ENCODE data around the gene PPP1R18.
"Not testable (repeated sequence)": the region's sequence is repeated elsewhere in the genome, so short reads cannot be mapped to it uniquely, and the experiment has no call there.

The PPP1R18 gene

DNA sequence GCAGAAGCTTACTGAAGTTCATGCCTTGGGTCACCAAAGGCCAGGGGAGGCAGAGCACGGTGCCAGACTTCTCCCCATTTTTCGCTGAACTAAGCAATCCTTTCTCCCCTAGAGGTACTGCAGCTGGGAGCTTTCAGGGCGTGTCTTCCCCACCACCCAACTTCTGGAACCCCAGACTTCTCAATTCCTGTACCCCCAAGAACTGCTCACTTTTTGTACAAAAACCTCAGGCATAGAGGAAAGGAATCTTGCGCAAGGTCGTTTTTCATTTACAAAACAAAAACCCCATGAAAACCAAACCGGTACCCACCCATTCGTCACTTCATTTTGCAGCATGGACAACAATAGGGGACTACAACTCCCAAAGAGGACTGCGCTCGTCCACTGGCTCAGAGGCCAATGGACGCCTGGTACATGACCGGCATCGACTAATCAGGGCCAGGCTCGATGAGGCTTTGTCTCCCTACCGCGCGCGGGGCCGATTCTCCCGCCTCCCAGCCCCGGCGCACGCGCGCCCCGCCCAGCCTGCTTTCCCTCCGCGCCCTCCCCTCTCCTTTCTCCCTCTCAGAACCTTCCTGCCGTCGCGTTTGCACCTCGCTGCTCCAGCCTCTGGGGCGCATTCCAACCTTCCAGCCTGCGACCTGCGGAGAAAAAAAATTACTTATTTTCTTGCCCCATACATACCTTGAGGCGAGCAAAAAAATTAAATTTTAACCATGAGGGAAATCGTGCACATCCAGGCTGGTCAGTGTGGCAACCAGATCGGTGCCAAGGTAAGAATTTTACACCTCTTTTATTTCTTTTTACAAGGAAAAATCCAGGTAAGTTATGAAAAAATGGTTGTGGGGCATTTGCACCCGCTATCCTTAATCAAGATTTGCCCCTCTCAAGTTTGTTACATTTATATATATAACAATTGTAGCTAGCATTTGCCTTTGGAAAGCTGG, 33.6 kb upstream of the PPP1R18 start, which contains the start of gene TUBB:
Gene TUBB (plus strand): TSS at position 562 of the 947 bp plus-strand sequence. CDS start 155 bp downstream, at position 717.
- peak; percentile 99 for DNase-seq (ENCODE audit: low read depth, low spot score)

DNA sequence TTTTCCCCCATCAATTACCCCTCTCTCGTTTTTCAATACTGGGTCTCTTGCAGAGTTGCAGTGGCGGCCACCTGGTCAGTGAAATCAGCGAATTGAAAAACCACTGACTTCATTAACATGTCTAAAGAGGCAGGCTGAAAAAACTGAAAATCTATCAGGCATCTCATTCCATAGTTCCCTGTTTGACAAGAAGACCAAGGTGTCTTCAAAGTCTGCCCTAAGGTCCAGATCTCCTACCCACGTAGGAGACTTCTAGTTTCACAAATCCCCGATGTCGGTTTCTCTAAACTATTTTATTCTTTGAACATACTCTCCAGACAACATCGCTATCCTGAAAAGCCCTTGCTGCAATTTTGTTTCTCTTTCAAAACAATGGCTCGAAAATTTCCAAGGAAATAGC, 32.9 kb upstream of the PPP1R18 start:
- DNase-seq (ENCODE audit: low read depth, low spot score), result peak; percentile 51

DNA sequence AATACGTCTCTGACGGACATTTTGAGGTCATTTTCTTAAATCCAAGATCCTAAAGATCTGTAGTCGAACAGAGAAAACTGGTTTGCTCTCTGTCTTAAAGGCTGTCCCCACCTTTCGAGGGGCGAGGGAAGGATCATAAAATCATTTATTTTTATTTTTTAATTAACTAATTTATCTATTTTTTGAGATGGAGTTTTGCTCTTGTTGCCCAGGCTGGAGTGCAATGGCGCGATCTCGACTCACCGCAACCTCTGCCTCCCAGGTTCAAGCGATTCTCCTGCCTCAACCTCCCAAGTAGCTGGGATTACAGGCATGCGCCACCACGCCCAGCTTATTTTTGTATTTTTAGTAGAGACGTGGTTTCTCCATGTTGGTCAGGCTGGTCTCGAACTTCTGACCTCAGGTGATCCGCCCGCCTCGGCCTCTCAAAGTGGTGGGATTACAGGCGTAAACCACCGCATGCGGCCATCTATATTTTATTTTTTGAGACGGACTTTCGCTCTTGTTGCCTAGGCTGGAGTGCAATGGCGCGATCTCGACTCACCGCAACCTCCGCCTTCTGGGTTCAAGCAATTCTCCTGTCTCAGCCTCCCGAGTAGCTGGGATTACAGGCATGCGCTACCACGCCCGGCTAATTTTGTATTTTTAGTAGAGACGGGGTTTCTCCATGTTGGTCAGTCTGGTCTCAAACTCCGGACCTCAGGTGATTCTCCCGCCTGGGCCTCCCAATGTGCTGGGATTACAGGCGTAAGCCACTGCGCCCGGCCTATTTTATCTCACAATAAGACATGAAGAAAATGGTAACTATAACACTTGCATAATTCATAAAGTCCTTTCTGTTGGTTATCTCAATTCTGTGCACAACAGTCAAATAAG, 31.6 kb upstream of the PPP1R18 start:
- not testable (repeated sequence) for DNase-seq (ENCODE audit: low read depth, low spot score)

DNA sequence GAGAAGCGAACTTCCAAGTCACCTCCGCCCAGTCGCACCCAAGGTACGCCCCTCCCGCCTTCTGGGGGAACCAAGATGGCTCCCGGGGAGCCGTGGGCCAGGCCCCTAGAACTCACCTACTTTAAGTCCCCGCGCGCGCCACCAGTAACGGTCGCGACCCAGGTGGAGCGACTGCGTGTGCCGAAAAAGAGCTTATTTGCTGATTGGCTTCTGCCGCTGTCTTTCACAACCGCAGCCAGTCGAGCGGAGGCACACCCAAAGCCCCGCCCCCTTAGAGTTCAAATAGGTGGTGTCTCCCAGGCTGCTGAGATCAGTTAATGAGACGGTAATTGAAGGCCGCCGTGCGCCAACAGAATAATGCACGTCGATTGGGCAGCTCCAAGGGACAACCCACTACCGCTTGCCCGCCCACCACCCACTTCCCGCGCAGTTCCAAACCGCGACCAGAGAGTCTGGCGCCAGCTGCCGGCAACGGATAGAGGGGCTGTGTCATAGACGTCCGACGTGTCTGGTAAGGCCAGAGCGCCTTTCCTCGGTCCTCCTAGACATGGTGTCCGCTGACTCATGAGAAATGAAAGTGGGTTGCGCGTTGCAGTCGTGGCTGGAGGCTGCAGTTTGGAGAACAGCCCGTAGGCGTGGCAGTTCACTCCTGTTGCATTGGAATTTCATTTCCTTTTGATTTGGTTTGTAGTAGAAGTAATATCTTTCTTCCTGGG, 30.8 kb upstream of the PPP1R18 start, which contains the start of gene MDC1:
Gene MDC1 (minus strand): TSS at position 153 of the 716 bp plus-strand sequence. CDS start 2,106 bp downstream, outside the sequence.
- DNase-seq (ENCODE audit: low read depth, low spot score), result peak; percentile 100

DNA sequence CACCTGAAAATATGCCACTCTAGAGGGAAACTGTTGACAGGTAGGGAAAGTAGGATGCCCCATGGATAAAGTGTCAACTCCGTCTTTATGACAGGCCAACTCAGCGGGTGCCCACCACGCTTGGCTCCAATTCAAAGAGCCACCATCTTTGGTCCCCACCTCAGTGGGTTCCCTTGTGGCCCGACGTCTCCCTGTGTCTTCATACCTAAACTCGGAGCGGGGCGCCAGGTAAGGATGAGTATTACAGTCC, 30.4 kb upstream of the PPP1R18 start:
- no peak for DNase-seq (ENCODE audit: low read depth, low spot score)

DNA sequence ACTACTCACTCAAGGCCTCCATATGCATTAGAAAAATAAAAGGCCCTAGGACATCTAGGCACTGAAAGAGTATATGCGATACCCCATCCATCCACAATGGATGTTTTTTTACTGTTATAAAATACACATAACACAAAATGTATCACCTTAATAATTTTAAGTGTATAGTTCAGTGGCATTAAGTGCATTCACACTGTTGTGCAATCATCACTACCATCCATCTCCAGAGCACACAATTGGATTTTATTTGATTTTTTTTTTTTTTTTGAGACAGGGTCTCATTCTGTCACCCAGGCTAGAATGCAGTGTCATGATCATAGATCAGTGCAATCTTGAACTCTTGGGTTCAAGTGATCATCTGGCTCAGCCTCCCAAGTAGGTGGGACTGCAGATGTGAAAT, 27.8 kb upstream of the PPP1R18 start:
- DNase-seq (ENCODE audit: low read depth, low spot score), result no peak

DNA sequence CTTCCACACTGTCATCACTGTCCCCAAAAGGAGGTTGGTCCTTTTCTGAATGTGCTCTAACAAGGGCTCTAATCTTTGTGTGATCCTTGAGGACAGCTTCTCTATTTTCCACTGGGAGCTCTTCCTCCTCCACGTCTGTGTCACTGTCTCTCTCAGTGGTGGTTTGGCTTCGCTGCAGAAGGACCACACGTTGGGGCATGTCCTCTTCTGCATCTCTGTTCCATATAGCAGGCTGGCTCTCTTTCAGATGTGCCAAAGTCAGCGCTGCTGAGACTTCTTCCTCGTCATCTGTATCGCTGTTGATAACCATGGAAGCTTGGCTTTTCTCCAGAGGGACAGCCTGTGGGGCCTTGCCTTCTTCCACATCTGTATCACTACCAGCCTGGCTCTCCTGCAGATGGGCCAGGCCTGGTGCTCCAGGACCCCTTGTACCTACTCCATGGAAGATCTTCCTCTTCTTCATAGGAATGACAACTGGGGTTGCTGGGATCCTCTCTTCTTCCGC, 26.0 kb upstream of the PPP1R18 start:
- DNase-seq (ENCODE audit: low read depth, low spot score), result no peak

DNA sequence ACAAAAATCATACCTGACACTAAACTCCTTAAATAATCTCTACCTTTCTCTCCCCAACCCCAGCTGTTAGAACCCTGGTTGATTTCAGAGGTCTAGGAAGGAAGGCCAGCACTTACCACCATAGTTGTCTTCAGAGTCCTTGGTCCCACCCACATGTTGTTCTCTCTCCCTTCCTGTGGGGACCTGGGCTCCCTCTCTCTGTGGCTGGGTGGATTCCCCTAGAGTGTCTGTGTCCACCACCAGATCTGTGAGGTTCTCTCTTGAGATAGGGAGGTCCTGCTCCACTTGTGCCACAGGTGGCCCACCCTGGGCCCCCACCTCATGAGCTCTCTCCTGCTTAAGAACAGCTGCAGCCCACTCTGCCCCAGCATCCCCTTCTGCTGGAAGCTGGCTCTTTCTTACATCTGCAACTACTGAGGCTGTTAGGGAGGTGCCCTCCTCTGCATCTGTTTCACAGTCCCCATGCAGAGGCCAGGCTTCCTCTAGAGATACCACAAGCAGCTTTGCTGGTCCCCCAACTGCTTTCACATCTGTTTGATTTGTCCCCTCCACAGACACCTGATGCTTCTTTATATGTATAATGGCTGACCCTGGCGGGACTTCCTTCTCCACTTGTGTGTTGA, 25.4 kb upstream of the PPP1R18 start:
- DNase-seq (ENCODE audit: low read depth, low spot score), result no peak

DNA sequence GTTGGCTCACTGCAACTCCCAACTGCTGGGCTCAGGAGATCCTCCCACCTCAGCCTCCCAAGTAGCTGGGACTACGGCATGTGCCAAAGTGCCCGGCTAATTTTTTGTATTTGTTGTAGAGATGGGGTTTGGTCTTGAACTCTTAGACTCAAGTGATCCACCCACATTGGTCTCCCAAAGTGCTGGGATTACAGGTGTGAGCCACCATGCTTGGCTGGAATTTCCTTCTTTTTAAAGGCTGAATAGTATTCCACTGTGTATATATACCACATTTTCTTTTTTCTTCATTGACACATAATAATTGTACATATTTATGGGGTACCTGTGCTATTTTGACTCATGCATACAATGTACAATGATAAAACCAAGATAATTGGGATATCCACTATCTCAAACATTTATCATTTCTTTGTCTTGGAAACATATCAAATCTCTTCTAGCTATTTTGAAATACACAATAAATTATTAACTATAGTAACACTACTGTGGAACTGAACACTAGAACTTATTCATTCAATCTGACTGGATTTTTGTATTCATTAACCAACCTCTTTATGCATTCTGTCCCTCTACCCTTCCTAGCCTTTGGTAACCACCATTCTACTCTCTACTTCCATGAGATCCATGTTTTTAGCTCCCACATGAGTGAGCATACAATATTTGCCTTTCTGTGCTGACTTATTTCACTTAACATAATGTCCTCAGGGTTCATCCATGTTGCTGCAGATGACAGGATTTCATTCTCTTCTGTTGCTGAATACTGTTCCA, 22.8 kb upstream of the PPP1R18 start:
- no peak for DNase-seq (ENCODE audit: low read depth, low spot score)

DNA sequence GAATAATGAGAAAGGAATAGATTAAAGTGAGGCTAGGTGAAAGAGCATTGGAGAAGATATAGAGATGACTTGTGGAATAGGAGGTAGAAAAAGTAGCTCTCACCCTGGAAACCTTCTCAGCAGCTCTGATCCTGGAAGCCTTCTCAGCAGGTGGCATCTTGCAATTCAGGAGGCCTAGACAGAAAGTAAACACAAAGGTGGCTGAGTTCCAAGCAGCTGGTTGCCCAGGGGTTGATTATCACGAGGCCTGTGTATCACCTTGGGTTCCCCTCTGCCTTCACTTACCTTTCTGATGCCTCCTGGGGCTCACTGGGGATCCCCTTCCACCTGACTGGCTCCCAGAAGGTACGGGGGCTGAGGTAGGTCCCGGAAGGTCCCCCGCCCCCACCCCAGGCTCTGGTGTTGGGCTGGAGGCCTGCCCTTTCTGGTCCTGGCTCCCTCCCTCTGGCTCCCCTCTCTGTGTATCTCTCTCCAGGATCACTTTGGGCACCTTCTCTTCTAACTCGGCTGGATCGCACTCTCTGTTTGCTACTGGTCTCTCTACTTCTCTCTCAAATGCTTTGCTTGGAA, 20.9 kb upstream of the PPP1R18 start:
- DNase-seq (ENCODE audit: low read depth, low spot score), result no peak

DNA sequence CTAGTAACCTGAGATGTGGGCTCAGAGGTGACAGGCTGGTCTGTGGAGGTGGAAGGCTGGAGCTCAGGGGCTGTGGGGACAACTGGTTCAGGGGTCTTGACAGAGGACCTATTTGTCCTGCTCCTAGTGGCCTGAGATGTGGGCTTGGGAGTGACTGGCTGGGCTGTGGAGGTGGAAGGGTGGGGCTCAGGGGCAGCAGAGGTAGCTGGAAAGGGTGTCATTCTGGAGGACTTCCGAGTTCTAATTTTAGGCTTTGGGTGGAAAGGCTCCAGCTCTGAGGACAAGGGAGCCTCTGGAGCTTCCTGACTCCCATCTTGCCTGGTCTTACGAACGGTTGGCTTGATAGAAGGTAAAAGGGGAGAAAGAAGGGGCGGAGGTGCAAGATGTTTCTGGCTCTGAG, 19.2 kb upstream of the PPP1R18 start:
- DNase-seq (ENCODE audit: low read depth, low spot score), result no peak

DNA sequence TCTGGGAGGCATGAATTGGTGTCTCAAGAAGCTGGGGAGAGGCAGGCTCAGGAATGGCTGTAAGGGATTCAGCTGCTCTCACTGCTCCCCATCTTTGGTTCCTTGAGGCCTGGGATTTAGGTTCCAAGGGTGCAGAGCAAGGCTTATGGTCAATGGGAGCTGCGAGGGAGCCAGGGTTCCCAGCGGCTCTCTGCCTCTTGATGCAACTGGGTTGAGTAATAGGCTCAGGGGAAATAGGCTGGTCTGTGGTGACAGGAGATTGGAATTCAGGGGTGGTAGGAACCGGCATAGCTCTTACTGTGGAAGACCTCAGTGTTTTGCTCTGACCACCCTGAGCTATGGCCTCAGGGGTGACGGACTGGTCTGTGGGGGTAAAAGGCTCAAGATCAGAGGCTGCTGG, 17.4 kb upstream of the PPP1R18 start:
- no peak for DNase-seq (ENCODE audit: low read depth, low spot score)

DNA sequence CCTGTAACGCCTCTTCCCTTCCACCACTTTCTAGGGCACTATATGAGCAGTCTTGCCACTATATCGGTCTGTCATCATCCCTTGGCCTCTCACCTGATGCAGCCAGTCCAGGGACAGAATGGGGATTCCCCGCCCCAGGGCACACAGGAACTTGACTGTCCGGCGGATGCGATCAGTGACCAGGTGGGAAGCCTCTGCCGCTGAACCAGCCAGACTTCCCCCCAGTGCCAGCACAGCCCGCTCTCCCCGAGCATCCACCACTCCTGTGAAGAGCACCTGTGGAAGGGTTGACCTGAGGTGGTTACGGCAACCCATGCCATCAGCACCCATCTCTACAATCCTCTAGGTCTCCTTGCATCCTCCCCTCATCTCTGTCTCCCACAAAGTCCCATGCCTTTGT, 16.6 kb upstream of the PPP1R18 start:
- no peak for DNase-seq (ENCODE audit: low read depth, low spot score)

DNA sequence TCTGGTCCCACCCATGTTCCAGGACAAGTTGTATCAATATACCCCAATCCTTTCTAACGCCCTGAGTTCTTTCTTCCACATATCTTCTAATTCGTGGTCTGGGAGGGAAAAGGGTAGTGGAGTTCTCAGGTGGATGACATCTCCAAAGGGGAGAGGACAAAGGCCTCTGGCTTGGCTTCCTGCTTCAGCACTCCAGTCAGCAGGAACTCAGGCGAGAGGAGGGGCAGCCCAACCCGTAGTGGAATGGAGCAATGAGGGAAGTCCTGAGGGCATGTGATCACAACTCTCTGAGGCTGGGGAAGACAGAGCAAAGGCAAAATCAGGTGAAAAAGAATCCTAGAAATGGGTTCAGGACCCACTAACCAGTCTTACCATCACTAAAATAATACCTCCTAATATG, 13.9 kb upstream of the PPP1R18 start:
- DNase-seq (ENCODE audit: low read depth, low spot score), result no peak

DNA sequence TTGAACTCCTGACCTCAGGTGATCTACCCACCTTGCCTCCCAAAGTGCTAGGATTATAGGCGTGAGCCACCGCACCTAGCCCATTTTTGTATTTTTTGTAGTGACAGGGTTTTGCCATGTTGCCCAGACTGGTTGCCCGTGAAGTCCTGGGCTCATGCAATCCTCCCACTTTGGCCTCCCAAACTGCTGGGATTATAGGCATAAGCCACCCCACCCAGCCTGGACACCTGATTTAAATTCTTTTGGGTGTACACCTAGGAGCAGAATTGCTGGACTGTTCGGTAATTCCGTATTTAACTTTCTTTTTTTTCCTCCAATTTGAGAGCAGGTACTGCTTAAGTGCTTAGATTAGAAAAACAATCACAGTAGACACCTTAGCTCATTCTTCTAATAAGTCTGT, 10.0 kb upstream of the PPP1R18 start:
- DNase-seq (ENCODE audit: low read depth, low spot score), result no peak

DNA sequence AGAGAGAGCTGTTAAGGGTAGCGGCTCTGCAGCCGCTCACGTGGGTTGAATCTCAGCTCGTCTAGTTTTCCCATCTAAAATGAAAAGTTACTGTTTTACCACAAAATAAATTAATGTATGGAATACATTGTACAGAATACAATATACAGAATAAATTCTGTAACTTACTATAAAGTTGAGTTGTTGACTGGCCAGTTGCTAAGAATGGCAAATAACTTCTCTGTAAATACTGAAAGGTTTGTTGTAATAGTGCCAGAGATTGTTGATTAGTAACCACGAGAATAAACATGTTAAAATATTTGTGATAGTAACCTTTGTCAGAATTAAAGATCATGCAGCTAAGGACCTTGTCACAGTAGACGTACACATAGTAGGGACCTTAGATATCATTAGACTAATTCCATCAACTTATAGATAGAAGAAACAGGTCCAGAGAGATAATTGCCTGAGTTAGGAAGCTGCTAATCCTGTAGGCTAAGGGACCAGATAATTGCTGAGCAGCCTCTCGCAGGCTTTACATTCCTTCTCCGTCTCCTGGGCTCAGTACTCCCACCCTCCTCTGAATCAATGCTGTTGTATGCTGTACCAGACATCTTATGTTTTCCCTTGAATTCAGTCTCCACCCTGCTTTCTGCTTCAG, 4.9 kb upstream of the PPP1R18 start:
- no peak for DNase-seq (ENCODE audit: low read depth, low spot score)

DNA sequence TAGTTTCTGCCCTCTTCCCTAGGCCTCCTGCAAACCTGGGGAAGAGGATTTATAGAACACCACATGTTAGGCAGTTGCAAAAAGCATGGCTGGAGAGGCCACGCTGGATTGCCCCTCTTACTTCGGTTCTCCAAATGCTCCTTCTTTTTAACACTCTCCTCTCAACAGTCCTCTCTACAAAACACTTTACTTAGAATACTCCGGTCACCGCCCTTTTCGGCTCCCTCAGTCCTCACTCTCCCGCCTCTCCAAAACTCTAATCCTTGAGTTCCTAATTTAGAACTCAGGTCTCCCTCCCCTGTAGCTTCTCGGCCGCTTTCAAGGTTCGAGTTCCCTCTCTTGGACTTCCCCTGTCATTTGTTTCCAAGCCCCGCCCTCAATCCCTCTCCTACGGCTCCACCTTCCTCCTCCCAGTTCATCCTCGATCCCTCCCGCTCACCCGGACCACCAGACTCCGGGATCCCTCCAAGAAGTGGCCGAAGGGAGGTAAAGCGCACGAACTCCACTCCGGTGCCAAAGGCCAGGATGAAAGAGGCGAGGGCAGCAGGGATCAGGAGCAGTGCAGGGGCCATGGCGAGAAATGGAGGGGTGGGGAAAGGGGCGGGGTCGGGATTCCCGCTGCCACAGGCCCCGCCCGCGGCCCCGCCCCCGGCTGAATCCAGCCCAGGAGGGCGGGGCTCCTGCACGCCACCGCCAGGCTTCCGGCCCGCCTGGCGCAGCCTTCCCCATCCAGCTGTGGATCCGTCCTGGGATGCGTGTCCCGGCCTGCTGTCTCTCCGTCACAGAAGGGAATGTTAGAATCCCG, 4.2 kb upstream of the PPP1R18 start, which contains the start of gene NRM:
Gene NRM (minus strand): TSS at position 582 of the 805 bp plus-strand sequence. CDS start 10 bp downstream, at position 572.
- DNase-seq (ENCODE audit: low read depth, low spot score), result peak; percentile 94

DNA sequence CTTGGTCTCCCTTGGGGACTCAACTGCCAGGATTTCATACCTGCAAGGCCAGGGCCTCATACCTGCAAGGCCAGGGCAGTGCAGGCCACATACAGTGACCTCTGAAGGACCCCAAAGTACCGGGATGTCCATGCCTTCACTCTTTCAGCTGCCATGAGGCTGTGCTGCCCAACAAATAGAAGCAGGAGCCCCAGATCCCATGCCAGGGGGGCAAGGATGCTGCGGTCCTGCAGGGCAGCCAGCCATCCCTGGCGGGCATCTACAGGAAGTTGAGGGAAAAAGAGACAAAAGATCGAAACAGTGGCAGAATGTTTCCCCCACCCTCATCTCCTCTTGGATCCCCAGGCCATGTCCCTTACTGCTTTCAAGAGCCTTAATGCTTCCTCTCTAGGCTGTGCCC, 3.5 kb upstream of the PPP1R18 start:
- no peak for DNase-seq (ENCODE audit: low read depth, low spot score)
